Lower leg skin (tissue), 4 donors: Measurements from ENCODE around the gene RUNX3. TPM values are rescaled to one million over a fixed set of nuclear protein-coding genes. Genes with fewer than 3 reads are reported as not detected.

Experiments
- DNase-seq, 2 donors: peaks; one replicate each; pipeline ENCODE4 v3.0.0-alpha.2; 2019; ENCODE audit warnings: low spot score in 2 of 2
- H3K4me3 ChIP-seq: fragments of 200-600 bp; sonication (generic); 2 replicates; pipeline ENCODE4 v1.5.1; 2017; ENCODE audit warnings: mild to moderate bottlenecking, low read depth; ENCODE audit not compliant: poor library complexity, severe bottlenecking
- CTCF ChIP-seq, 3 donors: fragments of 450-650 bp; IDR thresholded peaks; one replicate each; pipeline ENCODE4 v1.5.1; 2016; ENCODE audit warnings: antibody characterized with exemption in 3 of 3, mild to moderate bottlenecking in 3 of 3, moderate library complexity in 2 of 3
- POLR2A ChIP-seq, 2 donors: fragments of 450-650 bp; IDR thresholded peaks; one replicate each; pipeline ENCODE4 v1.6.1; 2016 to 2017; ENCODE audit warnings: antibody characterized with exemption in 2 of 2, mild to moderate bottlenecking in 1 of 2, moderate library complexity in 1 of 2
- WGBS, 2 donors: methylation state at CpG; one replicate each; pipeline ENCODE4 v1.1.5; 2018; 5-methylcytosine and 5-hydroxymethylcytosine counted together
- intact Hi-C: fragments of 100-400 bp; cut with DNase I; formaldehyde crosslinking; loops from one replicate; pipeline ENCODE4 v1.15.0; 2023; ENCODE audit warnings: low total_unique reads
- total RNA-seq, 4 donors: library from RNA; depleted of rRNA; stranded (reverse); fragments of >200 nt; gene quantifications; one replicate each; pipeline ENCODE4 v1.1.0, GENCODE V29; 2016

RUNX3 gene
- total RNA-seq, 4 donors from 2014 or later = 6.1 to 24.4 (median 19.8) TPM

GRCh38 chr1:24898152-24898908 lies 31.7 kb downstream of the RUNX3 start:
- TF ChIP-seq CTCF (IDR thresholded peaks at IDR 0.05) (no peak), POLR2A (IDR thresholded peaks at IDR 0.05) (no peak)

GRCh38 chr1:24897263-24898151 lies 32.6 kb downstream of the RUNX3 start:
- H3K4me3 ChIP-seq = no peak overlapping the region
- intact Hi-C loops = no loop called here
- 59 to 70% methylated on average over 13 to 16 of the region's 17 CpGs for WGBS, 2 donors
- peak in 1 of 2 donors; percentile 76 for DNase-seq
- TF ChIP-seq POLR2A (IDR thresholded peaks at IDR 0.05) (no peak), CTCF (IDR thresholded peaks at IDR 0.05) (no peak)

More at GRCh38 chr1:24898152-24898908, 31.7 kb downstream of the RUNX3 start:
- no peak overlapping the region for H3K4me3 ChIP-seq
- WGBS, 2 donors = 40 to 44% methylated on average over 8 to 9 of the region's 9 CpGs
- peak in 1 of 2 donors; percentile 90 for DNase-seq
- intact Hi-C loops = no loop called here

GRCh38 chr1:24896596-24897262 lies 33.3 kb downstream of the RUNX3 start:
- WGBS, 2 donors = 47 to 61% methylated on average over 14 of the region's 14 CpGs
- peak in 1 of 2 donors; percentile 75 for DNase-seq
- H3K4me3 ChIP-seq = no peak overlapping the region
- intact Hi-C loops = no loop called here
- TF ChIP-seq POLR2A (IDR thresholded peaks at IDR 0.05) (no peak), CTCF (IDR thresholded peaks at IDR 0.05) (no peak)

GRCh38 chr1:24896176-24896575 lies 33.9 kb downstream of the RUNX3 start:
- 84 to 88% methylated on average over 6 of the region's 6 CpGs for WGBS, 2 donors
- DNase-seq = peak in 1 of 2 donors; percentile 57

More at GRCh38 chr1:24896176-24896575, 33.9 kb downstream of the RUNX3 start:
- TF ChIP-seq POLR2A (IDR thresholded peaks at IDR 0.05) = no peak
- TF ChIP-seq CTCF (IDR thresholded peaks at IDR 0.05) = no peak
- H3K4me3 ChIP-seq = no peak overlapping the region
- intact Hi-C loops = no loop called here
